SK-N-SH (cell line): Measurements from ENCODE around the gene GRIP1.

Experiments
- CTCF ChIP-seq: fragments of 200-600 bp; sonication (generic); IDR thresholded peaks from 2 replicates; pipeline ENCODE4 v1.6.1; 2017; ENCODE audit warnings: antibody characterized with exemption, mild to moderate bottlenecking, moderate library complexity
- EP300 ChIP-seq, 2 experiments: IDR thresholded peaks; 2 replicates each; pipeline versions ENCODE4 v1.4.0 to v1.6.1; 2012; ENCODE audit warnings: borderline replicate concordance in 1 of 2, low read depth in 1 of 2, low read length in 1 of 2
- POLR2AphosphoS5 ChIP-seq: IDR thresholded peaks from 2 replicates; pipeline ENCODE4 v1.6.1; 2012; ENCODE audit warnings: low read depth, low read length
- RAD21 ChIP-seq: IDR thresholded peaks from 2 replicates; pipeline ENCODE4 v1.6.1; 2012; ENCODE audit warnings: mild to moderate bottlenecking, low read length
- RXRA ChIP-seq: IDR thresholded peaks from 2 replicates; pipeline ENCODE4 v1.4.0; 2012; ENCODE audit warnings: low read depth, mild to moderate bottlenecking, borderline replicate concordance
- TAF1 ChIP-seq: IDR thresholded peaks from 2 replicates; pipeline ENCODE4 v1.6.1; 2012; ENCODE audit warnings: low read depth, mild to moderate bottlenecking, low read length, moderate library complexity, borderline replicate concordance
- TCF12 ChIP-seq: IDR thresholded peaks from 2 replicates; pipeline ENCODE4 v1.4.0; 2012
- TEAD4 ChIP-seq: IDR thresholded peaks from 2 replicates; pipeline ENCODE4 v1.4.0; 2012; ENCODE audit warnings: mild to moderate bottlenecking, borderline replicate concordance; ENCODE audit not compliant: insufficient read depth
- USF1 ChIP-seq: IDR thresholded peaks from 2 replicates; pipeline ENCODE4 v1.4.0; 2012; ENCODE audit warnings: low read depth, borderline replicate concordance
- YY1 ChIP-seq: IDR thresholded peaks from 2 replicates; pipeline ENCODE4 v1.4.0; 2012; ENCODE audit warnings: low read depth, mild to moderate bottlenecking
- TF ChIP-seq, protein P1 (sequence below): IDR thresholded peaks from 2 replicates; pipeline ENCODE4; 2012

GRCh38 chr12:66624806-66625205, 54.1 kb downstream of the GRIP1 start:
- TF ChIP-seq YY1 (no peak), TAF1 (no peak), CTCF (no peak), POLR2AphosphoS5 (no peak), TEAD4 (no peak), RAD21 (no peak), EP300 (IDR thresholded peaks at IDR 0.05; ENCODE audit: borderline replicate concordance in 1 of 2, low read depth in 1 of 2, low read length in 1 of 2) (no peak), USF1 (no peak), TCF12 (no peak), RXRA (no peak)
- TF ChIP-seq, protein P1, sequence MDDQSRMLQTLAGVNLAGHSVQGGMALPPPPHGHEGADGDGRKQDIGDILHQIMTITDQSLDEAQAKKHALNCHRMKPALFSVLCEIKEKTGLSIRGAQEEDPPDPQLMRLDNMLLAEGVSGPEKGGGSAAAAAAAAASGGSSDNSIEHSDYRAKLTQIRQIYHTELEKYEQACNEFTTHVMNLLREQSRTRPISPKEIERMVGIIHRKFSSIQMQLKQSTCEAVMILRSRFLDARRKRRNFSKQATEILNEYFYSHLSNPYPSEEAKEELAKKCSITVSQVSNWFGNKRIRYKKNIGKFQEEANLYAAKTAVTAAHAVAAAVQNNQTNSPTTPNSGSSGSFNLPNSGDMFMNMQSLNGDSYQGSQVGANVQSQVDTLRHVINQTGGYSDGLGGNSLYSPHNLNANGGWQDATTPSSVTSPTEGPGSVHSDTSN, result no peak
